G401.6 (cell line): ENCODE data around the gene SCYL2.

Experiments
- FAIRE-seq: peaks from 2 replicates; lab custom pipeline; 2012; peaks lifted over from hg19 to GRCh38; lab: Jason Lieb, UNC

SCYL2 gene

DNA sequence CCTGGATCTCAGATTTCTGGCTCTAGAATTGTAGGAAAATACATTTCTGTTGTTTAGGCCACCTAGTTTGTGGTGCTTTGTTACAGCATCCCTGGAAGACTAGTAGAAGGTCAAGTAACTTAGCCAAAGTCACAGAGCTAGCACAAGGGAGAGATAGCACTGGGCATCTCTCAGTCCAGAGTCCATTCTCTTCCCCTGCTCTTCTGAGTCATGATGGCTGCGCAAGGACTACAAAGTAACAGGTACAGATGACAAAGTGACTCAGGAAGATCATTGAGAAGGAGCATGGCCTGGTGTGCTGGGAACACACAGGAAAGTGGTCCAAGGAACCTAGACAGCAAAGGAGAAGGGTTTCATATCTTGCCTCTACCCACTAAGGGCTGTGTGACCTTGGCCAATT, 109.2 kb downstream of the SCYL2 start:
- no peak for FAIRE-seq

DNA sequence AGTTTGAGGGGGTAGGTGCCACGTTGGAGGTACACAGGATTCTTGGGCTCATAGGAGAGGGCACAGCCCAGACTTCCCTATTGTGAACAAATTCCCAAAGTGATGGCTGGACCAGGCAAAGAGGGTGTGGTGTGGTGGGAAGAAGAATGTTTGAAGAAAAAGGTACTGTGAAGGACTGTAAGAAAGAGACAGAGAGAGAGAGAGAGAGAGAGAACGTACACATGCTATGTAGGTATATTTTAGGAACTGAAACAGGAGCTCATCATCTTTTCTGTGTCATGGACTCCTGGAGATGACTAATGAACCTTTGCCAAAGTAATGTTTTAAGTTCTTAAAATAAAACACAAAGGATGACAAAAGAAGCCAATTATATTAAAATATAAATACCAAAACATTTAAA, 114.4 kb downstream of the SCYL2 start:
- FAIRE-seq = no peak

DNA sequence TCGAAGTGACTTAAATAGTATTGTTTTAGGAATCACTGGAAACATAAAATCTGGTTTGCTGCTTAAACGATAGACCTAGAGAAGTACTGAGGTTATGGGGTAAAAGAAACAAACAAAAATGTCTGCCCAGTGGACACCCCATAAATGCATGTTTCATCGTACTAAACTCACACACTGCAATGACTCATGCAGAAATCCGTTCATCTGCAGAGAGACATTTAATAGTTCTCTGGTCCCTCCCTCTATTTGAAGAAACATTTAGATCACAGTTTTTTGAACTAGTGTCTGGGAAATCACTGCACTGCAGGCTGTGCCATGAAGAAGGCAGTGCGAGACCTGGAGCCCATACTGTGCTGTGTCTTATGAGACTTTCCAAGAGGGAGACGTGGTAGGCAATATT, 115.4 kb downstream of the SCYL2 start:
- no peak for FAIRE-seq

DNA sequence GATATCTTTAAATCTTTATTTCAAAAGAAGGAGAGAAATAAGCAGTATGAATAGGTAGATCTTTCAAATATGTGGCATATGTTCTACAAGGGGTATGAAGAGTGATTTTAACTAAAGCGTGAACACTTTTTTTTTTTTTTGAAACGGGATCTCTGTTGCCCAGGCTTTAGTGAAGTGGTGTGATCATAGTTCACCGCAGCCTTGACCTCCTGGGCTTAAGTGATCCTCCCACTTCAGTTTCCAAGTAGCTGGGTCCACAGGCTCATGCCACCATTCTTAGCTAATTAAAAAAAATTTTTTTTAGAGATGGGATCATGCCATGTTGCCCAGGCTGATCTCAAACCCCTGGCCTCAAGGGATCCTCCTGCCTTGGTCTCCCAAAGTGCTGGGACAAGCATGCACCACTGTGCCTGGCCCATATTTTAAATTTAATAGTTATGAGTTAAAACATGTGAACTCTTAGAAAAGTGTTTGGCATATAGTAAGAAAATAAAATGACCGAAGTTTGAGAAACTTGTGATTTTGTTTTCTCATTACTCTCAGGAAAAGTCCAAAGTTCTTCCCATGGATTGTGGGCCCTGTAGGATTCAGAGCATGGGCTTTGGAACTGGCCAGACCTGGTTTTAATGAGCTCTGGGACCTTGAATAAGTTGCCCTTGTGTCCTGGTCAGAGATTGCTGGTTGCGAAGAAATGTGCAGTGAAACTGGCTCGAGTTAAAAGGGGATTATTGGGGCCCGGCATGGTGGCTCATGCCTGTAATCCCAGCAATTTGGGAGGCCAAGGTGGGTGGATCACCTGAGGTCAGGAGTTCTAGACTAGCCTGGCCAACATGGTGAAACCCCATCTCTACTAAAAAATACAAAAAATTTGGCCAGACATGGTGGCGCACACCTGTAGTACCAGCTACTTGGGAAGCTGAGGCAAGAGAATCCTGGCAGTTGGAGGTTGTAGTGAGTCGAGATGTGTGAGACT, 116.9 kb downstream of the SCYL2 start:
- FAIRE-seq = no peak

DNA sequence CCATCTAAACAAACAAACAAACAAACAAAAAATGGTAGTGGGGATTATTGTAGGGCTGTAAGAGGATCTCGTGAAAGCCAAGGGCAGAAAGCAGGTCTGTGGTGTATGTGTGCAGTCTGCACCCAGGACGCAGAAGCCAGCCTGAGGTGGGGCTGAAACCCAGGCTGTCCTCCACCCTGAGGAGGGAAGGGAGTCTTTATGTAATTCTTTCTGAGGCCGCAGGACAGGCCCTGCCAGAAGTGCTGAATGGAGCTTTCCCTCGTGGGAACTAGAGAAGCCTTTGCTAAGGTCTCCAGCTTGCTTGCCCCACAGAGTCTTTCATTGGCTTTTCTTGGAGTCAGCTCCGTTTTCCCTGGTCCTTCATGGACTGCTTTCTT, 117.6 kb downstream of the SCYL2 start:
- FAIRE-seq = no peak

DNA sequence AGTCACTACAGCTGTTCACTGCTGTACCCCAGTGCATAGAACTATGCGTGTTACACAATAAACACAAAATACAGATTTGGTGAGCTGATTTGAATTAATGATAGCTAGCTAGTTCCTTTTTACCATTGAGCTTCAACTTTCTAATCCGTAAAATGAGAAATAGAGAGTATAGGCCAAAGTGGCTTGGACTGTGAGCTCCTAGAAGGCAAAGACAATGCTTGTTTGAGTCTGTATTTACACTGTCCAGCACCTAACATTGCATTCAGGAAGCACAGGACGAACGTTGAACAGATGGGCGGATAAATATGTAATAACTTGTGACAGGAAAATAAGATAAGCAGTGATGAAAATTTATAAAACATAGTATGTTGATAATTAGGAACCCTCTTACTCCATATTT, 121.4 kb downstream of the SCYL2 start:
- no peak for FAIRE-seq
